HEK293T (cell line): ENCODE results near the gene FBXO28.

ENCODE experiments used
- BHLHE40 ChIP-seq: fragments of 450-650 bp; IDR thresholded peaks from 2 replicates; pipeline ENCODE4 v1.6.1; 2016; ENCODE audit warnings: mild to moderate bottlenecking, moderate library complexity, borderline replicate concordance
- FOXM1 ChIP-seq: fragments of 450-650 bp; IDR thresholded peaks from 2 replicates; pipeline ENCODE4 v1.6.1; 2017; ENCODE audit warnings: mild to moderate bottlenecking, borderline replicate concordance
- SP1 ChIP-seq: fragments of 450-650 bp; IDR thresholded peaks from 2 replicates; pipeline ENCODE4 v1.6.1; 2017

- no peak for TF ChIP-seq SP1
- TF ChIP-seq BHLHE40: no peak
- TF ChIP-seq FOXM1: no peak
Observed at GRCh38 chr1:224141693-224142092, 27.8 kb downstream of the FBXO28 start.
